GM06990 (cell line): Measurements from ENCODE around the gene TMEM87A.

ENCODE experiments used
- DNase-seq: peaks from one replicate; pipeline ENCODE4 v3.0.0-alpha.2; 2011; ENCODE audit not compliant: insufficient read length; ENCODE audit errors: extremely low read depth
- H3K27me3 ChIP-seq: replicated peaks from 2 replicates; pipeline ENCODE4 v1.6.0; 2011; ENCODE audit warnings: low read length; ENCODE audit not compliant: control insufficient read depth, insufficient read depth
- H3K36me3 ChIP-seq: 2 replicates; pipeline ENCODE4 v1.5.1; 2011; ENCODE audit warnings: low read length; ENCODE audit not compliant: control insufficient read depth, insufficient read depth
- H3K4me3 ChIP-seq: replicated peaks from 2 replicates; pipeline ENCODE4 v1.5.1; 2011; ENCODE audit warnings: low read depth, mild to moderate bottlenecking, control low read depth, low read length
- TF ChIP-seq, protein P1 (sequence below): IDR thresholded peaks from 2 replicates; pipeline ENCODE4 v1.5.1; 2011; ENCODE audit warnings: low read length, control low read depth, mild to moderate bottlenecking, inconsistent platforms; ENCODE audit not compliant: insufficient read depth, poor library complexity, severe bottlenecking

TMEM87A gene

DNA sequence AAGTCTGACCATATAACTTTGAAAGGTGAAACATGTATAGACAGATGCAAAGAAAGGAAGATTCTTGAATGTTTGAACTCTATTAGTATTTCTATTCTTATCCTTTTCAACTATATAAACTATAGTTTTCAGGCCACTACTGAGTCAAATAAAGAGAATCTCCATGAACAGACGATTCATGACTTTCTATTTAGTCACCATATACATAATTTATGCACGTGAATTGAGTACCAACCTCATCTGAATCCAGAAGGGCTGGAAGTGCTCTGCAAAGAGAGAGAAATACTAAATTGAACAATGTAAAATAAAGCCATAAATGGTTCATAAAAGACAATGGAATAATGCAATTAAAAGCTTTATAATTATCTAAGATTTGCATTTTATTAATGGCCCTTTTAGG lies 55.7 kb downstream of the TMEM87A start:
- Histone ChIP-seq H3K27me3 (no peaks in the 10 kb centered on the region), H3K36me3 (no peaks in the 10 kb centered on the region; the same call in 1 of the 2 replicates), H3K4me3 (no peak overlapping the region)
- no peak for DNase-seq
- TF ChIP-seq, protein P1, sequence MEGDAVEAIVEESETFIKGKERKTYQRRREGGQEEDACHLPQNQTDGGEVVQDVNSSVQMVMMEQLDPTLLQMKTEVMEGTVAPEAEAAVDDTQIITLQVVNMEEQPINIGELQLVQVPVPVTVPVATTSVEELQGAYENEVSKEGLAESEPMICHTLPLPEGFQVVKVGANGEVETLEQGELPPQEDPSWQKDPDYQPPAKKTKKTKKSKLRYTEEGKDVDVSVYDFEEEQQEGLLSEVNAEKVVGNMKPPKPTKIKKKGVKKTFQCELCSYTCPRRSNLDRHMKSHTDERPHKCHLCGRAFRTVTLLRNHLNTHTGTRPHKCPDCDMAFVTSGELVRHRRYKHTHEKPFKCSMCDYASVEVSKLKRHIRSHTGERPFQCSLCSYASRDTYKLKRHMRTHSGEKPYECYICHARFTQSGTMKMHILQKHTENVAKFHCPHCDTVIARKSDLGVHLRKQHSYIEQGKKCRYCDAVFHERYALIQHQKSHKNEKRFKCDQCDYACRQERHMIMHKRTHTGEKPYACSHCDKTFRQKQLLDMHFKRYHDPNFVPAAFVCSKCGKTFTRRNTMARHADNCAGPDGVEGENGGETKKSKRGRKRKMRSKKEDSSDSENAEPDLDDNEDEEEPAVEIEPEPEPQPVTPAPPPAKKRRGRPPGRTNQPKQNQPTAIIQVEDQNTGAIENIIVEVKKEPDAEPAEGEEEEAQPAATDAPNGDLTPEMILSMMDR: no peak

GRCh38 chr15:42215913-42216829 lies 57.1 kb downstream of the TMEM87A start:
- no peak overlapping the region for H3K4me3 ChIP-seq
- no peak for DNase-seq
- H3K36me3 ChIP-seq: no peaks in the 10 kb centered on the region; the same call in 1 of the 2 replicates
- TF ChIP-seq, protein P1: no peak
- no peaks in the 10 kb centered on the region for H3K27me3 ChIP-seq

- no peaks in the 10 kb centered on the region for H3K27me3 ChIP-seq
- TF ChIP-seq, protein P1: no peak
- H3K4me3 ChIP-seq: no peak overlapping the region
- DNase-seq: no peak
- H3K36me3 ChIP-seq: no peaks in the 10 kb centered on the region; the same call in 1 of the 2 replicates
These were observed 58.6 kb downstream of the TMEM87A start for GRCh38 chr15:42214600-42214999.

DNA sequence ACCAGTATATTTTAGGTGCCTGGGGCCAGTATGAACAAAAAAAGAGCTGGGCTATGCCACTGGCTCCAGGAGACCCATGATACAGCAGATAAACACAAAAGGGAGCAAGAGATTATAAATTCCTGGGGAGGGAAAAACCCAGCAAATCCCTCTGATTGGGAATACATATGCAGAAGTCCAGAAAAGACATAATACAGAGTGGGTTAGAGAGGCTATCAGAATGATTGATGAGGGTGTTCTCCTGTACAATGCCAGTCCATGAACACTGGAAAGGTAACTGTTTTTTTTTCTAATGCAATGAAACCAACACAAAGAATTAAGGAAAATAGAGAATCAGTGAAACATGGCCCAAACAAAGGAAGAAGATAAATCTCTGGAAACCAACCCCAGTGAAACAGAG lies 59.7 kb downstream of the TMEM87A start:
- Histone ChIP-seq H3K4me3 (no peak overlapping the region), H3K27me3 (no peaks in the 10 kb centered on the region), H3K36me3 (no peaks in the 10 kb centered on the region; the same call in 1 of the 2 replicates)
- TF ChIP-seq, protein P1: no peak
- DNase-seq: no peak

DNA sequence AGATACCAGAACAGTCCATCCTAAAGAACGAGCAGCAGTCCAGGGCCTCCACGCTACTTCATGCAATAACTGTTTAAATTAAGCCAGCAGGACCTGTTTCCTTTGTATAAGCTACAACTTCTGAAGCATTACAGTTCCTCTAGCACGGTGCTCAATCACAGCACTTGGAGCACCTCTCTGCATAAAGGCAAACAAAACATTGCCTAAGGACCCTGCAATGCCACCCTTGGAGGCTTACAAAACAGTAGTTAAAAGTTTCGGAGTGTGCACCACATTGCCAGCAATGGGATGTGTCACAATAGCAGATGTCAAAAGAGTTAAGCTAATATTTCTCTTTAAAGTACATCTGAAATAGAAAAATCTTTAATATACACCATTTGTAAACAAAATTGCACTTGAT lies 62.5 kb downstream of the TMEM87A start:
- H3K4me3 ChIP-seq: no peak overlapping the region
- no peaks in the 10 kb centered on the region for H3K27me3 ChIP-seq
- TF ChIP-seq, protein P1: no peak
- no peaks in the 10 kb centered on the region; the same call in 1 of the 2 replicates for H3K36me3 ChIP-seq
- DNase-seq: no peak
